GM12874 (cell line): Measurements from ENCODE around the gene UFL1.

Source experiments
- CTCF ChIP-seq: IDR thresholded peaks from 2 replicates; pipeline ENCODE4 v1.5.1; 2011; ENCODE audit warnings: low read depth, mild to moderate bottlenecking, control low read depth, low read length, moderate library complexity; ENCODE audit not compliant: insufficient read depth

The UFL1 gene

GRCh38 chr6:96521644-96522464 is at the start of gene UFL1:
TSS of gene UFL1 (plus strand) at chr6:96521806. CDS start at chr6:96521874, 68 bp downstream.
- no peak for TF ChIP-seq CTCF

- TF ChIP-seq CTCF: no peak
Observed at GRCh38 chr6:96478695-96479094, 42.9 kb upstream of the UFL1 start.

GRCh38 chr6:96491926-96492325 is 29.7 kb upstream of the UFL1 start:
- no peak for TF ChIP-seq CTCF

- no peak for TF ChIP-seq CTCF
Observed at GRCh38 chr6:96499781-96500180, 21.8 kb upstream of the UFL1 start.

GRCh38 chr6:96502915-96503314 is 18.7 kb upstream of the UFL1 start:
- no peak for TF ChIP-seq CTCF

GRCh38 chr6:96505363-96505762 is 16.2 kb upstream of the UFL1 start:
- no peak for TF ChIP-seq CTCF

- no peak for TF ChIP-seq CTCF
Observed at GRCh38 chr6:96509281-96509680, 12.3 kb upstream of the UFL1 start.
